Activated CD4-positive, alpha-beta T cell treated with anti-CD3 and anti-CD28 coated beads, Interleukin-2, Interleukin-6, amounts not matched to agents 100 ng/mL and 50 ng/mL, durations not matched to agents 16 hours and 8 hours (primary cell): ENCODE measurements around the gene RBM17.
"Not testable (repeated sequence)": the region's sequence is repeated elsewhere in the genome, so short reads cannot be mapped to it uniquely, and the experiment has no call there.

Experiments
- DNase-seq: peaks from one replicate; pipeline ENCODE4 v3.0.0-alpha.2; 2020

The RBM17 gene

DNA sequence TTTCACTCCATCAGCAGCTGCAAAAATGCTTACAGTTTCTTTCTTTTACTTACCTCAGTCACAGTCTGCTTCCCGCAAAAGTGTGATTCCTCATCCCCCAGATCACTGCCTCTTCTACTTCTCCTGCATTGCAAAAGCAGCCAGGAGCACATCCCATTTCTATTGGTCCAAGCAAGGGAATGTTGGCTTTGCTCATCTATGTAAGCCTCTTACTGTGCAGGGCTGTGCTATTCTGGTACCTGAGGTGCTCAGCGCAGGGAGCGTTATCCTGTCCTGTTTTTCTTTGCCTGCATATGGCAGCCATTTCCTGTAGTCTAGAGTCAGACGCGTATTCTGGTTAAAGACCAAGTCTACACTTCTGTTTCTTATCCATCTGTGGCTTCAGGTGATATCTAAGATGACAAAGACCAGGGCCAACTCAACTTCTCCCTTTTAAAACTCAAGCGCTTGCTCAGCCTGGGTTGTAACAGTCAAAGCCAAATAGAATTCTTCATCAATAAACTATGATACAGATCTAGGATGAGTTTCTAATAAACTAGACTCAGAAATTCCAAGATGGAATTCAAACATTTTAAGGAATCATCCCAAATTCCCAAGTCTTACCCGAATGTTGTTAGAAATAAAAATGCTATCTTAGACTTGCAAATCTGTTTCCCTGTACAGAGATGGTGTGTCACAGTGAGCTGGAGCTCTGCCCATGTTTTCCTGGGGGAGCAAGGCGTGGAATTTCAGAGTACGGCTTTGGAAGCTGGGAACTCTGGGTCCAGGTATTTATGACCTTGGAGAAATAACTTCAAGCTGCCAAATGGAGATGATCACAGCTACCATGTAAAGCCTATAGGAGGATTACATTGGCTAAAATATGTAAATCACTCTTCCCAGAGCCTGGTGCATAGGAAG lies 6.1 kb upstream of the RBM17 start:
- peak; percentile 73 for DNase-seq

DNA sequence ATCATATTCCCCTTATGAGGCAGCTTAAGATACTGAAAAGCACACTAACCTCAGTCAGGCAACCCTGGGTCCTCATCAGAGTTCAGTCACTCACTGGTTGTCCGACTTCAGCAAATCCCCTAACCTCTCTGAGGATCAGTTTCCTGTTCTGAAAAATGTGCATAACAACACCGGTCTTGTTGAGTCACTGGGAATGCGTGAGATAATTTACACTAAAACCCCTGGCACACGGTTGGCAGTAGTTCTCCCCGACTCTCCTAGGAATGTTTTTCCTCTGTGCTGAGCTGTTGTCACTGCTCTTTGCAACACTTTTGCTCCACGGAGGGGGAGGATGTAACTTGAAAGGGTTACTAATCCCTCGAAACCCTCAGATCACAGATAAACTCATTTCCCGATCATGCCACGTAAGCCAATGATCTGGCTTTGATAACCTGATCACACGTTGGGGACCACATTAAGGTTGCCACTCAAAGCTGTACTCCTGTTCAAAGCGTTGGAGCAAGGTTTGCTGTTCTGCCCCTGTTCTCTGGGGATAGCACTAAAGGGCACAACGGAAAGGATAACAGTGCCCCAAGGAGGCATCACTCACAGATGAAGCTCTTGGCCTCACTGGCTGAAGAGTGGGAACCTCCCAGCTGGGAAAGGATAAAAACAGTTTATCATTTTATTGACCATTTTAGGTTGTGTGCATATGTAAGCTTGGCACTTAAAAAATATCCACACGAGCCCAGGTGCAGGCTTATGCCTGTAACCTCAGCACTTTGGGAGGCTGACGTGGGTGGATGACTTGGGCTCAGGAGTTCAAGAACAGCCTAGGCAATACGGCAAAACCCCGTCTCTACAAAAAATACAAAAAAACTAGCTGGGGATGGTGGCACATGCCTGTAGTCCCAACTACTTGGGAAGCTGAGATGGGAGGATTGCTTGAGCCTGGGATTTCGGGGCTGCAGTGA lies 5.0 kb upstream of the RBM17 start:
- DNase-seq, result peak; percentile 97

DNA sequence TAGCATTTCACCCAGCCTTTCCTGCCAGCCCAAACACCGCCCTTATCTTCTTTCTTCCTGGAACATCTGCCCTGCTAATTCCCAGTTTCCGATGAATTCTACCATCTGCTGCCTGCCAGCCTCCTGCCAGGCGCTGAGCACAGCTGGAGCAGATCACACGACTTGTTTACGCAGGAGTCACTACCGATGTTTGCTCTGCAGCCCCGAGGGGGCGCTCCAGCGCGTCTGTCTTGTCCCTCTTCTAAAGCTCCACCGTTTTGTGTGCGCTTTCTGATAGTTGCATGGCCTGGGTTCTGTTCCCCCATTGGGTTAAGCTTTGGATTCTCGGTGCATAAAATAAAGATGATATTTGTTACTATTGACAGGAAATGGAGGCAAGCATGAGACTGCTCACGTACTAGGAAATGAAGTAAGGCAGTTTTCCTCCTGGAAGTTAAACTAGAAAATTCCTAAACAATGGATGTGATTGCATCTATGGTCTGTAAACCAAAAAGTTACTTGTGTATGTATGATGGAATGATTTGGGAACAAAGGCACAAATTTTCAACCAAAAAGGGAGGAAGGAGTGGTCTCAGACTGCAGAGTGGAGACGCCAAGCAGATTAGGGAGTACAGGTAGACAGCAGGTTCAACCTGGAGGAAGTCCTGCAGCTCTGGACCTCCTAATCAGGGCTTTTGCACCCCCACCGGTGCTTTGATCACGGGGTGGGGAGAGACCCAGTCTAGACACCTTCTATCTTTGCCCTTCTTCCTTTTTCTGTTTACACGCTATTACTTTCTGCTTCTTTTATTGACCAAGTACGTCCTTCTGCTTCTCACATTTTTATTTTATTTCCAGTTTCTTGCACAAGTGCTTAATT lies 2.2 kb upstream of the RBM17 start:
- peak; percentile 93 for DNase-seq

DNA sequence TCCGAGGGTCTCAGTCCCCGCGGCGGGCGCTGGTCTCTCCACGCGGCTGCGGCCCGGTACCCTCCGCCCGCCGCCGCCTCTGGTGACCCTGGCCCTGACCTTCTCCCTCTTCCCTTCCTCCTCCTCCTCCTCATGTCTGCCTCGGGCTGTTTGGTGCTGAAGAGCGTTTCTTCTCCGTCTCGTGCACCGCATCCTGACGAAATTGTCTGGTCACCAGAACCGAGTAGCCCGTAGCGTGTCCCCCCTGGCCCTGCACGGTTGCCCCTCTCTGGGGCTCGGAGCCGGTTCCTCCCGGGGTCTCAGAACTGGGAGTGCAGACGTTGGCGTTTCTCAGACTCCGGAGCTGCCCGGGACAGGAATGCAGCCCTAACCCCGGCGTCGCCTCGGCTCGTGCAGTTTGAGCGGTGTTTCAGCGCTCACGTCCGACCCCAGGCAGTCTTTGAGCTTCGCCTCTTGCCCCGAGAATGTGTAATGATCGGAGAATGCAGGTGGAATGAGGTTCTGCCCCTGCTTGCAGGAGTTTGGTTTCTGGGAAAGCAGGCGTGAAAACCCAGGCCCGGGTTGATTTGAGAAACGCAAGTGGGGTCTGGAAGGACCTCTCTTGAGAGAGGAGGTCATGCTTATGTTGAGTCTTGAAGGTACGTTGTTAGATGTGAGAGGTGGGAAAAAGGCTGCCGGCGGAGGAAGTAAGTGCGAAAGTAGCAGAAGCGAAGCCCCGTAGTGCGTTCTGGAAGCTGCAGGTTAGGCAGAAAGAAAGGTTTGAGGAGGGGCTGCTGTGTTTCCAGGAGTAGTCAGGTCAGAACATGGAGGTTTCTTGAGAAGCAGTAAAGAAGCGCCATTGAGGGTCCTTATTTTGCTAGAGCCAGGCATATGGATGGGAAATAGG lies 743 bp downstream of the RBM17 start:
- peak; percentile 35 for DNase-seq

DNA sequence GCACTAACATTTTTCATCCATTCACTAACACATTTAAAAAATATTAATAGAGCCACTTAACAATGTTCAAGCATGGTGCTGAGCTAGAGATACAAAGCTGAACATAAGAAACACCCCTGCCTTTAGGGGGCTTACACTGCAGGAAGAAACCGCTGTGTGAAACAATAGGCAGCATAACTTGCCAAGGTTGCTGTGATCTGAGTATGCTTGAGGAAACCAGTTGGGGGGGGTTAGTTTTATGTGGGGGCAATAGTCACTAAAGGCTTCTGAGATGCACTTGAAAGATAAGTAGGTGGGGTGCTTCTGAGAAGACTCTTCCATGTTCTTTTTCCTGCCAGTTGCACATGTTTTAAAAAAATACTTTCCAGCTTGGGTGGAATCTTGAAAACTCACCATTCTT lies 2.8 kb downstream of the RBM17 start:
- DNase-seq, result peak; percentile 54

DNA sequence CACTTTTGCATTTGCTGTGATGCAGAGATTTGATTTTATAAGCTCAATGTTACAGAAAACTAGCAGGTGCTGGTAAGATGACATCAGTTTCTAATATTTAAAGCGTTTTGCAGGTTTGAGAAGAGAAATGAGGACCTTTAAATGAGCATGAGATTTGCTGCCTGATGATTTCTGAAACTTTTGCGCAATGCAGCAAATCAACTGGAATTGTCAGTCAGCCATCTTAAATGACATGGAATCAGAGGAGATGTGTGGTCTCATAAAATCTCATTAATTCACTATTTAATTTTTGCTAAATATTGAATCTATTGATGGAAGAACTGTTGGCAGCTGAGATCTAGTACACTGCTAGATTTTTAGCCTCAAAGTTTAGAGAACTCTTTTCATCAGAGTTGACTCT lies 3.9 kb downstream of the RBM17 start:
- DNase-seq, result no peak

DNA sequence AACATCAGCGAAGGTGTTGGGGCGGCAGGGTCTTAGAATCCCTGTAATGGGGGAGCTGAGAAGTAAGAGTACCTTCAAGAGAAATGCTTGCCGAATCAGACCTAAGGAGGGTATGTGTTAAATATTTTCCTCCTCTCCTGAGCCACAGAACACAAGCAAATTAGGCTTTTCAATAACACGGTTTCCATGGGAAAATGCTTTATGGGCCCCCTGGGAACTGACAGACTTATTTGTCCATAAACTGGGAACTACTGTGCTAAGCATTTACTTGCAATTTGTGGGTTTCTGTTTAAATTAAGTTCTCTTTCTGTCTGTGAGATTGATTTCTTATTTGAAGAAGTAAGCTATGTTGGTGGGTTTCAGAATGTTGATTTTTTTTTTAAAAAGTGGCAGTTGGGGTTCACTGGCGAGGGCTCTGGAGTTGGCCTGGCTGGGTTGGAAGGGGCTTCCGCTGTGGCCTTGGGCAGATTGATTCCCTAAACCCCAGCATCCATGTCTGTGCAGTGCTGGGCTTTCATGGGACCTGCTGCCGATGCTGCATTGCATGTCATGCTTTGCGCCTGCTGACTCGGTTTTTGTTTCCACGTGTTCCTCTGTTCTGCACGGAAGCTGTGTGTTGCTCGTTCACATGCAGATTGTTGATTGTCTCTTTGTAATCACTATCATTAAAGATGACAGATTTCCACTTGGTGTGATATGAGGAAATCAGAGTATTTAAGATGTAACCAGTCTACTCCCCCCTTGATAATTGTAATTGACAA lies 7.2 kb downstream of the RBM17 start:
- no peak for DNase-seq

DNA sequence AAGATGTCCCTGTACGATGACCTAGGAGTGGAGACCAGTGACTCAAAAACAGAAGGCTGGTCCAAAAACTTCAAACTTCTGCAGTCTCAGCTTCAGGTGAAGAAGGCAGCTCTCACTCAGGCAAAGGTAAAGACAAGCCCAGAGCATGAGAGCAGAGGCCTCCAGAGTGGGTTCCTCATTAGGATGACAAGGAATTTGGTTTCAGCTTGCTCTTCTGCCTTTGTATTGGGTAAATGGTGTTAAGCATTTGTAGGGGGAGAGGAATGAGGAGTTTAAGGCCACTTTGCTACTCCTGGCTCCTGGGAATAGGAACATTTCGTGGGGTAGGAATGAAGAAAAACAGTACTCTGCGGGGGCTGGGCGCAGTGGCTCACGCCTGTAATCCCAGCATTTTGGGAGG lies 8.2 kb downstream of the RBM17 start:
- DNase-seq, result no peak

DNA sequence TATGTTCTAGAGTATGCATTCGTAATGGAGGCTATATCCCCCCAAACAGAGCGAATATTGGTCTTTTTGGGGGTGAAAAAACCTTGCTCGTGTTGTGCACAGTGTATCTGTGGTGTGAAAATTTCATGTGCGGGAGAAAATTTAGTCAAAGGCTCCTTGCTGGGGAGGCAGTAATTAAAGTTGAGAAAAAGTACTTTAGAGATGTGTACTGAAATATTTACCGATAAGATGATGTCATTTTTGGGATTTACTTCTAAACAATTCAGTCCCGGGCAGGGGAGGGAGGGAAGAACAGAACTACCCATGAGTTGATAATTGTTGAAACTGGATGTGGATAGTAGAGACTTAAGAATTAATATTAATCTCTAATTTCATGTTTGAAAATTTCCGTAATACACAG lies 9.3 kb downstream of the RBM17 start:
- no peak for DNase-seq

DNA sequence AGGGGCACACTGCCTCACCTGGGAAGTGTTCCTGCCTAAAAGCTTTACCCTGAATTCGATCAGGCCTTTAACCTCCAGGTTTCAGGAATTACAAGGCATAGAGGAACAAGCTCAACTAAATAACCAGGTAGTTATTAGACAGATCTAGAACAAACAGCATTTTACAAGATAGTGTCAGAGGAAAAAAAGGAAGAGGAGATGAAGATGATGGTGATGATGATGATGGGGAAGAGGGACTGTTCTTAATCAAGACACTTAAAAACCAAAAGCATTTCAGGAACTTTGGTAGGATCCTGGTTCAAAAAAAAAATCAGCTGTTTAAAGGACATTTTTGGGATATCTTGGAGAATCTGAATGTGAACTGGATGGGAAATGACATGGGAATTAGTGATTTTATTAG lies 11.5 kb downstream of the RBM17 start:
- no peak for DNase-seq

DNA sequence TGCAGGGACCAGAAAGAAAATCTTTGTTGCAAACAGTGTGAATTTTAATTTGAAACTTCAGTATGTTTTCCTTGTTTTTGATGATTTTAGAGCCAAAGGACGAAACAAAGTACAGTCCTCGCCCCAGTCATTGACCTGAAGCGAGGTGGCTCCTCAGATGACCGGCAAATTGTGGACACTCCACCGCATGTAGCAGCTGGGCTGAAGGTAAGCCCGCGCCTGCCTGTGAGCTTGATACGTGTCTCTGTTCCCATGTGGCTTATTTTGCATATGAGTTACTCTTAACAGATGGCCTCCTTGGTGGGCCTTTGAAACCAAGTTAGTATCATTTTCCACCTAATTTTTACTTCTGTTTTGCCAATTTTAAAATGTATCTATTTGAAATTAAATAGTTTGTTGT lies 12.3 kb downstream of the RBM17 start:
- no peak for DNase-seq

DNA sequence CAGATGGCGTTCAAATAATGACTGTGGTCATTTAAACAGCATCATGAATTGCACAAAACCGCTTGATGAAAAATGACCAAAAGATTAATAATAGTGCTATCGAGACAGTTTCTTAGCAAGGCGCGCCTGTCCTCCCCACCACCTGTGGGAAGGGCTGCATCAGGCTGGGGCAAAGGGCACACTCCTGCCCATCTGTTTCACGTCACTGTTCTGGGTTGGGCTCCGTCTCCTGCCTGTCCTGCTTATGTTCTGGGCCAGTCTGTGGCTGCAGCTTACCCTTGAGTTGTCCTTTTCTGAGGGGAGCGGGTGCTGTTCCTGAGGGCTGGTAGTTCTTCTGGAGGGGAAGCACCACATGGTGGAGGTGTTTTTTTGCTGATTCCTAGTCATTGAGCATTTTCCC lies 13.3 kb downstream of the RBM17 start:
- no peak for DNase-seq

DNA sequence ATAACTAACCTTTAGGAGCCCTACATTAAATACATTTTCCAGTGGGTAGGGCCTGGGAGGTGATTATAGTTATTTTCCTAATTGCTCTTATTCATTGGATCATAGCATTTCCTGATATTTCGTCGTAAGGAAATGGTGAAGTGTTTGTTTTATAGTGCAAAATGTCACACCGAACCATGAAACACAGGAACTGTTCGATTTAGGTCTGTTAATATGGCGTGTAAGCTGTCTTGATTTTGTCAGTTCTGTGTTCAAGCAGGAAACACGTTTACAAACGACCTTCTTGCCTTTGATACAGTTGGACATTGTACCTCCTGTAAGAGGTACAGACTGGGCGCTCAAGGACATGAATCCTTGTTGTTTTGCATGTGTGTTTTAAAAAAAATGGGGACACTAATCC lies 14.8 kb downstream of the RBM17 start:
- no peak for DNase-seq

DNA sequence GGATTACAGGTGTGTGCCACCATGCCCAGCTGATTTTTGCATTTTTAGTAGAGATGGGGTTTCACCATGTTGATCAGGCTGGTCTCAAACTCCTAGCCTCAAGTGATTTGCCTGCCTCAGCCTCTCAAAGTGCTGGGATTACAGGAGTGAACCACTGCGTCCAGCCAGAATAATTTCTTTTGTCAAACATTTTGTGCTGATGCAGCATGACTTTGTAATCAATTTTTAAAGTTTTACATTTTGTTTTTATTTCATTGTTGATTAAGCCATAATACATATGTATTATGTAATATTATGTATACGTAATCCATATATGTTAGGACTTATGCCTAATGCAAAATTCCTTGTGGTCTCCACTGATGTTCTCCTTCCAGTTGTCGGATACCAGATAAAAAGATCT lies 18.8 kb downstream of the RBM17 start:
- not testable (repeated sequence) for DNase-seq

DNA sequence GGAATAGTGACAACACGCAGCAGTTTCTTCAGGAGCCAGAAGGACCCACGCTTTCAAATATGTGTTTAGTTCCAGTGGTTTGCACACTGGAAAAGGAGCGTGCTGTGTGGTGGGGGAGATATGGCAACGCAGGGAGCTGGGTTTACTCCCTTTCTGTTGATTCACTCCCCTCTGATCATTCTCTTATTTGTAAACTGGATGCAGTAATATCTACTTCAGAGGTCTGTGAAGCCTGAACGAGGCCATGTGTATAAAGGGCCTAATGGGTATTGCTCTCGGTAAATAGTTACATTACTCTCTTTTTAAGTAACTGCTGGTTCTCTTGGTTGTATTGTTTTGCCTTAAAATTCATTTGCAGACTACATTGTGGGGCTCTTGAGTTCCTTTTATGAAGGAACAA lies 19.2 kb downstream of the RBM17 start:
- DNase-seq, result no peak

DNA sequence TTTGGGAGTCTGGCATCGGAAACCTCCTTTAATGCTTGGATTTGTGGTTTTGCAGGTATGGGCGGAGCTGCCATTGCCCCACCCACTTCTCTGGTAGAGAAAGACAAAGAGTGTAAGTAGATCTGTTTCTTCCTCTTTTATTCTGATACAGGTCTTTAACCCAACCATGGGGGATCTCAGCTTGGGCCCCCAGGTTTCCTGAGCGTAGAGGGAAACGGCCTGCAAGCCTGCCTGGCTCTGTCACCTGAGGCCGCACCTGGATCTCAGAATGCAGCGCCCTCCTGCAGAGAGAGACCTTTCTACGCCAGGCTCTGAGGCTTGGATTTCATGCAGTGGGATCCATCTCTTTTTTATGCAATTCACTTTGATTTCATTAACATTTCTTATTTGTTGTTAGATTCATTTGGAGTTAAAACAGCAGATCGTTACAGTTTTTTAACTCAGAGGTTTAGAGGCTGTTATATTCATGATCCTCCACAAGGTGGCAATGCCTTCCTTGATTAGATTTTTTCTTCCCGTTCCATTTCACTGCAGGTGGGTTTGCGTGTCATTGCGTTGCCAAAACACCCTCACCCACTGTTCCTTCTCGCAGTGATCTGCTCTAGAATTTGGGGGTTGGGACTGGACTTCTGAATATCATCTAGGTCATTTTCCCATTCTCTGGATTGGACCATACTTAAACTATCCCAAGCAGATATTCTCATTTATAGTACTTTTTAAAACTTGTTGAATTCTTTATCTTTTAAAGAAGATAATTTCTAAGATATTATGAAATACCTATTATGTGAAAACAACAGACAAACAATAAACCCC lies 20.0 kb downstream of the RBM17 start:
- peak; percentile 58 for DNase-seq

DNA sequence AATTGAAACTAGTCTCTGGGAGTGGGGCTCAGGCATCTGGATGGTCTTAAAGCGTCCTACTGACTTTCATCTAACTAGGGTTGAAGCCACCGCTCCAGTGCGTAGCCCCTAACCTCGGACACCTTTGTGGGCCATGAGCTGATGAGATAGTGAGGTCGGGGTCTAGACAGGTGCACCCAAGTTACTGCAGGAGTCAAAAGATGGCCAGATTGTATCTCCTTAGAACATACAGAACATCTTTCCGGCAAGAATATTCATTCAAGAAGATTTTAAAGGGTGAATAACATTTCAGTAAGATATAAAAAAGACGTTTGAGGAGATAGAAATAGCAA lies 20.6 kb downstream of the RBM17 start:
- DNase-seq, result no peak

DNA sequence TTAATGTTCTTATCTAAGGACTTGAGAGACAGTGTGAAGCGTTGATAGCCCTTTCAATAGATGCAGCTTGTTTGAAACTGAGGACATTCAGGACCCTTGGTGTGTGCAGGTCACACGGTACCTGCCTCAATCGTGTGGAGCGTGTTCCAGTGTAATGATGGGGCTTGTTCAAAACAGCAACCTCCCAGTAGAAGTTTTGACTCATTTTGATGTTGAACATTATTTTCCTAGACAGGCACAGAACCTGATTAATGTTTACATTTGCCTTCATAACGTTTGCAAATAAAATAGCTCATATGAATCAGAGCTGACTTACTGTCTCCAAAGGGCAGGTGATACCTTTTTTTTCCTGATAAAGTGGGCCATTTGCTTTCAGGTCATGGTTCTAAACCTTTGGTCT lies 21.3 kb downstream of the RBM17 start:
- DNase-seq, result no peak

DNA sequence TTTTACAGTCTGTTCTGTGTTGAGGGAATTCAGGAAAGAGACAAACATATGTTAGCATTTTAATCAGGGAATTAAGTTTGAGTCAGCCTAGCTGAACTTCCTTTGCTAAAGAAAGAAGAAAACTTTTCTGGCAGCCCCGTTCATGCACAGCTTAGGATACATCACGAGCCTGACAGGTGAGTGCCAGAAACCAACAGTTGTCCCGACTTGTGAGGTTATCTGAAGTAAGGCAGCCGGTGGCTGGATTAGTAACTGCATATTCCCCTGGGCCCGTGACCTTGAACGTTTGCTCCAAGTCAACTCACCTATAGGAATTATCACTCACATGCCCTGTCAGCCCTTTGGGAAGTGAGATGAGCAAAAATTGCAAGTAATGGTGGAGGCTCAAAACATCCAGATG lies 24.1 kb downstream of the RBM17 start:
- DNase-seq, result no peak

DNA sequence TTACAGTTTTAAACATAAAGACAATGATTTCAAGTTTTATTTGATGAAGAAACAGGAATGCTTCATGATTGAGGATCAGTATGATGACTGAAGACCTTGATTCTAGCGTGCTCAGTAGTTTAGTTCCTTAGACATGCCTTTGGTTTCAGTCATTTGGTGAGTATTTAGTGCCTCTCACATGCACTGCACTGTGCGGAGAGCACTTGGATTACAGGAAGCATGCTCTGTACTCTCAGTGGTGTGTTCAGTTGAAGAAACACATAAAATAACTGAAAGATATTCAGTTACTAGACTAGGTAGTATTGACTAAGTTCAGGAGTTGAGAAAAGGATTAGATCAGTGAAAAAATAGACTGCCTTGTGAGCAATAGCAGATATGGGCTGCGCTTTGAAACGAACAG lies 25.5 kb downstream of the RBM17 start:
- DNase-seq, result peak; percentile 44
